Upper lobe of left lung (tissue), 6 donors: Measurements from ENCODE around the gene MRTFB. TPM values are rescaled to one million over a fixed set of nuclear protein-coding genes. Genes with fewer than 3 reads are reported as not detected.

Experiments
- ATAC-seq, 2 donors: fragments of 200-7000 bp; cut with Tn5 transposase; one replicate each; pipeline ENCODE4 v1.9.1; 2022; ENCODE audit warnings: mild to moderate bottlenecking in 2 of 2, moderate library complexity in 2 of 2; ENCODE audit not compliant: low FRiP score in 2 of 2
- DNase-seq, 2 donors: peaks; one replicate each; pipeline ENCODE4 v3.0.0-alpha.2; 2019 to 2020
- H3K27ac ChIP-seq, 4 donors: fragments of 200-600 bp; sonication (generic); one replicate each; pipeline ENCODE4 v1.5.1; 2016 to 2019
- H3K27me3 ChIP-seq, 4 donors: fragments of 200-600 bp; sonication (generic); one replicate each; pipeline ENCODE4 v1.5.1; 2017 to 2019
- H3K36me3 ChIP-seq, 4 donors: fragments of 200-600 bp; sonication (generic); one replicate each; pipeline ENCODE4 v1.5.1; 2016 to 2019
- H3K4me1 ChIP-seq, 4 donors: fragments of 200-600 bp; sonication (generic); one replicate each; pipeline ENCODE4 v1.5.1; 2018 to 2019
- H3K4me3 ChIP-seq, 4 donors: fragments of 200-600 bp; sonication (generic); one replicate each; pipeline ENCODE4 v1.5.1; 2017 to 2019; ENCODE audit warnings: mild to moderate bottlenecking in 2 of 4, moderate library complexity in 1 of 4
- H3K9me3 ChIP-seq, 4 donors: fragments of 200-600 bp; sonication (generic); one replicate each; pipeline ENCODE4 v1.5.1; 2018 to 2019
- EP300 ChIP-seq, 4 donors: sonication (generic); formaldehyde crosslinking; IDR thresholded peaks; one replicate each; pipeline ENCODE4 v1.5.1; 2017; ENCODE audit warnings: antibody characterized with exemption in 4 of 4, control low read depth in 2 of 4
- POLR2A ChIP-seq, 4 donors: fragments of 450-650 bp; IDR thresholded peaks; one replicate each; pipeline ENCODE4 v1.5.1; 2016 to 2017; ENCODE audit warnings: antibody characterized with exemption in 4 of 4, mild to moderate bottlenecking in 2 of 4
- POLR2AphosphoS5 ChIP-seq, 2 donors: sonication (generic); formaldehyde crosslinking; IDR thresholded peaks; one replicate each; pipeline ENCODE4 v1.5.1; 2017; ENCODE audit warnings: antibody characterized with exemption in 2 of 2
- WGBS, 2 donors: methylation state at CpG; one replicate each; pipeline ENCODE4 v1.1.5; 2017 to 2018; 5-methylcytosine and 5-hydroxymethylcytosine counted together
- total RNA-seq, 6 donors: library from RNA; depleted of rRNA in 4 of 6; stranded (reverse); fragments of >200 nt in 4 of 6; gene quantifications; one replicate each; pipeline versions ENCODE4 v1.1.0 to v1.2.1, GENCODE V29; 2016 to 2021
- TF ChIP-seq, protein P1 (sequence below), 6 experiments: fragments of 450-650 bp in 4 of 6; fragments of 200-600 bp in 2 of 6; sonication (generic) in 2 of 6; IDR thresholded peaks; one replicate each; pipeline ENCODE4 v1.5.1; 2016 to 2019; ENCODE audit warnings: antibody characterized with exemption in 6 of 6
- donor health status: DM: no; HTN: no; CAD: no; lungs with moderate emphysema.
- donor health status: DM: no; HTN: yes; CAD: no; lungs with severe emphysema.

MRTFB gene
- total RNA-seq, 6 donors from 2014 or later: 46.9 to 100 (median 66.7) TPM

DNA sequence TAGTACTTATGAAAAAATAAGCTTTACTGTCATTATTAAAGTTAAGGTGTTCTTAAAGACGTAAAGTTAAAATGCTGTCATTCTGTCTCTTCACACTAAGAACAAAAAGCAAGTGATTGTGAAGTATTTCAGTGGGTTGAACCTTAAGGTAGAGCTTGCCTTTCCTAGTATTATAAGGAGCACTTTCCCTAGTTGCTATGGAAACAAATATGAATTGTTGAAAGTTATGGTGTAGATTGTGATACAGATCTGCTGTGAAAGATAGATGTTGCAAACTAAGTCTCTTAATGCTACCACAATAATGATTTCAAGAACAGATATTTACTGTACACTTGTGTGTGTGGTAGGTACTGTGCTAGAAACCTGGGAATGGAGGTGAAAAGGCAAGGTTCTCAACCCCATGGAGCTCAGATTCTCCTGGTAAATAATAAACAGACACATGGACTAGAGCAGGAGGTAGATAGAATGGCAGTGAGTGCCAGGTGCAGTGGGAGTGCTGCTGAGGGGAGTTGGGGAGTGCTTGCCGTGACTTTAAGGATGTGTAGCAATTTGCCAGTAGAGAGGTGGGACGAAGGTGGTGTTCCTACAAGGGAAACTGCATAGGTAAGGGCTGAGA, 34.7 kb downstream of the MRTFB start:
- H3K36me3 ChIP-seq: no peaks in the 10 kb centered on the region
- DNase-seq (no peak), ATAC-seq (no peak)
- H3K9me3 ChIP-seq: no peaks in the 10 kb centered on the region
- no peaks in the 10 kb centered on the region for H3K27me3 ChIP-seq
- WGBS, 2 donors: 81 to 82% methylated on average over 3 of the region's 3 CpGs
- peaks cover 34 to 55% (median 52%) of the 10 kb centered on the region in 4 donors for H3K4me1 ChIP-seq
- no peak overlapping the region for H3K27ac ChIP-seq
- TF ChIP-seq EP300 (IDR thresholded peaks at IDR 0.05) (no peak), POLR2AphosphoS5 (IDR thresholded peaks at IDR 0.05) (no peak), POLR2A (IDR thresholded peaks at IDR 0.05) (no peak)
- TF ChIP-seq, protein P1, sequence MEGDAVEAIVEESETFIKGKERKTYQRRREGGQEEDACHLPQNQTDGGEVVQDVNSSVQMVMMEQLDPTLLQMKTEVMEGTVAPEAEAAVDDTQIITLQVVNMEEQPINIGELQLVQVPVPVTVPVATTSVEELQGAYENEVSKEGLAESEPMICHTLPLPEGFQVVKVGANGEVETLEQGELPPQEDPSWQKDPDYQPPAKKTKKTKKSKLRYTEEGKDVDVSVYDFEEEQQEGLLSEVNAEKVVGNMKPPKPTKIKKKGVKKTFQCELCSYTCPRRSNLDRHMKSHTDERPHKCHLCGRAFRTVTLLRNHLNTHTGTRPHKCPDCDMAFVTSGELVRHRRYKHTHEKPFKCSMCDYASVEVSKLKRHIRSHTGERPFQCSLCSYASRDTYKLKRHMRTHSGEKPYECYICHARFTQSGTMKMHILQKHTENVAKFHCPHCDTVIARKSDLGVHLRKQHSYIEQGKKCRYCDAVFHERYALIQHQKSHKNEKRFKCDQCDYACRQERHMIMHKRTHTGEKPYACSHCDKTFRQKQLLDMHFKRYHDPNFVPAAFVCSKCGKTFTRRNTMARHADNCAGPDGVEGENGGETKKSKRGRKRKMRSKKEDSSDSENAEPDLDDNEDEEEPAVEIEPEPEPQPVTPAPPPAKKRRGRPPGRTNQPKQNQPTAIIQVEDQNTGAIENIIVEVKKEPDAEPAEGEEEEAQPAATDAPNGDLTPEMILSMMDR (IDR thresholded peaks at IDR 0.05): no peak
- no peak overlapping the region for H3K4me3 ChIP-seq

DNA sequence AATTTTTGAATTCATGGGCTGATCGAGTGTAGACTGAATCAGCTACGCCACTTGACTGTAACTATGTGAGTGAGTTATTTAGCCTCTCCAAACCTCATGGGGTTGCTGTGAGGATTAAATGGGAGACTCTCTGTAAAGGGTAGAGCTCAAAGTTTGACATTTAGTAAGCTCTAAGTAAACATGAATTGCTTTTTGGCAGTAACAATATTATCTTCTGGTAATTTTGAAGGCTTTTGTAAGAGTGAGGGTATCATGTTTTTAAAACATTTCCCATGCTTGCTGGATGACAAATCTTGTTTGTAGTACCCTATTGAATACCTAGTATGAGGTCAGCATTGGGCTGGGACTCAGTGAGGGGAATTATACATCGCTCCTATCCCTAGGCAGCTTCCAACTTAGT, 35.3 kb downstream of the MRTFB start:
- Histone ChIP-seq H3K36me3 (no peaks in the 10 kb centered on the region), H3K4me1 (peaks cover 30 to 57% (median 53%) of the 10 kb centered on the region in 4 donors), H3K4me3 (no peak overlapping the region), H3K27me3 (no peaks in the 10 kb centered on the region), H3K9me3 (no peaks in the 10 kb centered on the region), H3K27ac (no peak overlapping the region)
- no peak for ATAC-seq
- no peak for TF ChIP-seq POLR2AphosphoS5 (IDR thresholded peaks at IDR 0.05)
- TF ChIP-seq, protein P1 (IDR thresholded peaks at IDR 0.05): no peak
- TF ChIP-seq EP300 (IDR thresholded peaks at IDR 0.05): no peak
- TF ChIP-seq POLR2A (IDR thresholded peaks at IDR 0.05): no peak
- DNase-seq: no peak
- 87 to 90% methylated on average over 3 of the region's 3 CpGs for WGBS, 2 donors

DNA sequence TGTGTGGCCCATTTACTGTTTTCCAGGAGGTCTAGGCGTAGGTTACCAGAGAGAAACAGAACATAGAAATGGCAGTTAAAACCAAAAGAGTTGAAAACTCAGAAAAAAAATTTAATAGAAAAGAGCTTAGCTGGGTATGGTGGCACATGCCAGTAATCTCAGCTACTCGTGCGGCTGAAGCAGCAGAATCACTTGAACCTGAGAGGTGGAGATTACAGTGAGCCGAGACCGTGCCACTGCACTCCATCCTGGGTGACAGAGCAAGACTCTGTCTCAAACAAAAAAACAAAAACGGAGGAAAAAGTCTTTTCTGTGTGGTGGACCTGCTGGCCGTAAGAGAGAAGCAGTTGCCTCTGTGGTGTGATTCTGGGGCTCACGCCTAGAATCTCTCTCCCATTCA, 35.8 kb downstream of the MRTFB start:
- Histone ChIP-seq H3K27me3 (no peaks in the 10 kb centered on the region), H3K4me3 (no peak overlapping the region), H3K36me3 (no peaks in the 10 kb centered on the region), H3K9me3 (no peaks in the 10 kb centered on the region), H3K4me1 (peaks cover 31 to 60% (median 52%) of the 10 kb centered on the region in 4 donors), H3K27ac (no peak overlapping the region)
- WGBS, 2 donors: 88 to 92% methylated on average over 8 of the region's 8 CpGs
- TF ChIP-seq POLR2A (IDR thresholded peaks at IDR 0.05): no peak
- TF ChIP-seq, protein P1 (IDR thresholded peaks at IDR 0.05): no peak
- no peak for TF ChIP-seq POLR2AphosphoS5 (IDR thresholded peaks at IDR 0.05)
- TF ChIP-seq EP300 (IDR thresholded peaks at IDR 0.05): no peak
- DNase-seq: no peak
- no peak for ATAC-seq

DNA sequence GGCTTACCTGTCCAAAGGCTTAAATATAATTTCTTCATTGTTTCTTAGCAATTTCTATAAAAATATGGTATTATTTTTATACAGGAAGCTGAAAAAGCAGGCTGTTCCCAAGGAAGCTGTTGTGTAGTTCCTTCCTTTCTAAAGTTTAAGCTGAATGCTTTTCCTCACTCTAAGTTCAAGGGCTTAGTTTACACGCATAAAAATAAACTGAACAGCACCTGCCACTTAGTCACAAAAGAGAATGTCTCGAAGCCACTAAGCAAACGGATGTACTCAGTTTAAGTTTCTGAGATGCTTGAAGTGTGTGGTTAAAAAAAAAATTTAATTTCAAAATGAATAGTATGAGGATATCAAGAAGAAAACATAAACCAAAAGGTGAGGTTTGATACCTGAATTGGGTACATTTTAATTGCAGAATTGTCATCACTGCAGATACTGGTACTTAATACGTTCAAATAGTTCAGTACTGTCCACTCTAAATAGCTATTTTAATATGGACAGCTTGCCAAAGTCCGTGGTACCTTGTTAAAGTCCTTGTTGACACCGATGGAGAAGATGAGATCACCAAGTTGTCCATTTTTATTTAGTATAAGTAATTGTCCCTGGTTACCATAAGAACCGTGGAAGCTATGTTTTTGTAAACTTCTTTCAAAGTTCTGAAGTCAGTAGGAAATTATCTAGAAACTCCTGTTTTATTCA, 38.1 kb downstream of the MRTFB start:
- Histone ChIP-seq H3K27me3 (no peaks in the 10 kb centered on the region), H3K4me1 (peaks cover 20 to 45% (median 39%) of the 10 kb centered on the region in 4 donors), H3K27ac (peak overlapping the region in 2 of 4 donors; percentile 36 to 55), H3K9me3 (no peaks in the 10 kb centered on the region), H3K36me3 (no peaks in the 10 kb centered on the region), H3K4me3 (no peak overlapping the region)
- ATAC-seq: no peak
- DNase-seq: no peak
- 48 to 61% methylated on average over 7 of the region's 7 CpGs for WGBS, 2 donors
- TF ChIP-seq POLR2AphosphoS5 (IDR thresholded peaks at IDR 0.05): no peak
- peak in 1 of 4 donors; percentile 49 for TF ChIP-seq EP300 (IDR thresholded peaks at IDR 0.05)

DNA sequence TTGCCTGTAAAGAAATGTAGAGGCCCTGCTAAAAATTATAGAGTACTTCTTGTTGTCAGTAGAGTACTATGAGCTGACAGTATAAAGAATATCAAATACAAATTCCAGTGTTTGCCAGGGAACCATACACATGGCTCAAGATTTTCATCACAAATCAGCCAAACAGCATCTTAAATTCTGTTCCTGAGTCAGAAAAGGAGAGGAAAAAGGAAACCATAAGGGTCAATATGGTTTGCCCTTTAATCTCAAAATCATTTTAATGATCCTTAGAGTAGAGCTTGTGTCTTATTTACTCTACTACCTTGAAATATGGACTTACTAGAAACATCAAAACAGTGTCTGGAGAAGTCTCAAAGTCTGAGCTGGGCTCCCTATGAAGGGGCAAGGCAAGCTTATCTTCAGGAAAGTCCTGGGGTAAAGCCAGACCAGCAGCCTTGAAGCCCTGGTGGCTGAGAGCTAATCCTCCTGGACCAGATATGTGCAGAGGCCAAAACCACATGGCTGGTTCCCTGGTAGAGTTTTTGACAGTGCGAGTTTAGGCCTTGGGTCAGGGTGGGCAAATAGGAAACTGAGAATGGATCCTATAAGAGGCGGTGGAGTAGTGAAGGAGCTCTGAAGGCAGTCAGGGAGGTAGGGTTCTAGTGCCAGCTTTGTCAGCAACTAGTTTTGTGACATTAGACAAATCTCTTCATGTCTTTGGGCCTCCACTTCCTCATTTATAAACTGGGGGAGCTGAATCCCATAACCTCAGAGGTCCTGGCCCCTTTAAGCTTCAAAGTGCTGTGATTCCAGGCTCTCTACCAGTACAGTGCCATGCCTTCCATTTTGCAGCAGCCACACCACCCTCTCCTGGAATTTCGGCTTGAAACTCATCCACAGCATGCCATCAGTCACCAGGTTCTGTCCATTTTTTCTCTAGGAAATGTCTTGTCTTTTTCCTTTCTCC, 38.9 kb downstream of the MRTFB start:
- DNase-seq (no peak), ATAC-seq (no peak)
- TF ChIP-seq POLR2AphosphoS5 (IDR thresholded peaks at IDR 0.05) (no peak), EP300 (IDR thresholded peaks at IDR 0.05) (no peak), POLR2A (IDR thresholded peaks at IDR 0.05) (no peak)
- TF ChIP-seq, protein P1 (IDR thresholded peaks at IDR 0.05): no peak
- WGBS, 2 donors: 89 to 95% methylated on average over 3 of the region's 3 CpGs
- H3K27ac ChIP-seq: peak overlapping the region in 2 of 4 donors; percentile 12 to 55
- H3K4me1 ChIP-seq: peaks cover 20 to 43% (median 39%) of the 10 kb centered on the region in 4 donors
- no peak overlapping the region for H3K4me3 ChIP-seq
- H3K36me3 ChIP-seq: no peaks in the 10 kb centered on the region
- no peaks in the 10 kb centered on the region for H3K27me3 ChIP-seq
- no peaks in the 10 kb centered on the region for H3K9me3 ChIP-seq
